ENCODE data around the gene LRRC3B.
"Not testable (repeated sequence)": the region's sequence is repeated elsewhere in the genome, so short reads cannot be mapped to it uniquely, and the experiment has no call there.

The LRRC3B gene

GRCh38 chr3:26622621-26623418 is at the start of gene LRRC3B:
Gene LRRC3B (plus strand): TSS chr3:26622772. CDS start chr3:26709673, 86,901 bp downstream.
- DNase-seq (ENCODE audit: low spot score): no peak

- no peak for DNase-seq (ENCODE audit: low spot score)
Measured at GRCh38 chr3:26574766-26575165, 47.8 kb upstream of the LRRC3B start.

- DNase-seq (ENCODE audit: low spot score): no peak
Measured at GRCh38 chr3:26579116-26579515, 43.5 kb upstream of the LRRC3B start.

- DNase-seq (ENCODE audit: low spot score): no peak
Measured at GRCh38 chr3:26587571-26587970, 35.0 kb upstream of the LRRC3B start.

GRCh38 chr3:26588931-26589330 is 33.6 kb upstream of the LRRC3B start:
- DNase-seq (ENCODE audit: low spot score): no peak

GRCh38 chr3:26589678-26590077 is 32.9 kb upstream of the LRRC3B start:
- no peak for DNase-seq (ENCODE audit: low spot score)

- DNase-seq (ENCODE audit: low spot score): no peak
Measured at GRCh38 chr3:26590919-26591484, 31.6 kb upstream of the LRRC3B start.

GRCh38 chr3:26591926-26592325 is 30.6 kb upstream of the LRRC3B start:
- DNase-seq (ENCODE audit: low spot score): no peak

GRCh38 chr3:26592451-26592850 is 30.1 kb upstream of the LRRC3B start:
- no peak for DNase-seq (ENCODE audit: low spot score)

GRCh38 chr3:26596335-26596734 is 26.2 kb upstream of the LRRC3B start:
- DNase-seq (ENCODE audit: low spot score): no peak

- not testable (repeated sequence) for DNase-seq (ENCODE audit: low spot score)
Measured at GRCh38 chr3:26603311-26603710, 19.3 kb upstream of the LRRC3B start.

- not testable (repeated sequence) for DNase-seq (ENCODE audit: low spot score)
Measured at GRCh38 chr3:26603771-26604170, 18.8 kb upstream of the LRRC3B start.

- no peak for DNase-seq (ENCODE audit: low spot score)
Measured at GRCh38 chr3:26614006-26614685, 8.4 kb upstream of the LRRC3B start.

- DNase-seq (ENCODE audit: low spot score): no peak
Measured at GRCh38 chr3:26621176-26621575, 1.4 kb upstream of the LRRC3B start.

GRCh38 chr3:26621906-26622620 is 509 bp upstream of the LRRC3B start:
- no peak for DNase-seq (ENCODE audit: low spot score)

GRCh38 chr3:26623419-26624208 is 1.0 kb downstream of the LRRC3B start:
- DNase-seq (ENCODE audit: low spot score): no peak

GRCh38 chr3:26624209-26624765 is 1.7 kb downstream of the LRRC3B start:
- no peak for DNase-seq (ENCODE audit: low spot score)

GRCh38 chr3:26625187-26625586 is 2.6 kb downstream of the LRRC3B start:
- DNase-seq (ENCODE audit: low spot score): no peak

- DNase-seq (ENCODE audit: low spot score): no peak
Measured at GRCh38 chr3:26627080-26627479, 4.5 kb downstream of the LRRC3B start.

- DNase-seq (ENCODE audit: low spot score): no peak
Measured at GRCh38 chr3:26628915-26629314, 6.3 kb downstream of the LRRC3B start.

GRCh38 chr3:26630669-26631389 is 8.3 kb downstream of the LRRC3B start:
- no peak for DNase-seq (ENCODE audit: low spot score)

Measured in SW480 (cell line).